ENCODE measurements around the gene RRP1B.

DNA sequence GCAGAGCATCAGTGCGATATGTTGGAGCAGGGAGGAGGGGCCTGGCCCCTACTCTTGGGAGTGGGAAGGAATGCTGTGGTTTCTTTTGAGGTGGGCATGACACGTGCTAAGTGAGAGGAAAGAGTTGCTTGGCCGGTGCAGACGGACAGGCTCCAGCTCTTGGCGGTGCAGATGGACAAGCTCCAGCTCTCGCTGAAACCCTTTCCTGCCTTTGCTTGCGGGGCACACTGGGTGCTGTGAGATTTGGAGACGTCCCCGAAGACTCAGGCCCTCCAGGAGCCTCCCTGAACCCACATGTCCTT lies 75.5 kb downstream of the RRP1B start:
- TF ChIP-seq POLR2AphosphoS5 (IDR thresholded peaks at IDR 0.05; ENCODE audit: low read depth) = no peak
- TF ChIP-seq CTCF (IDR thresholded peaks at IDR 0.05; ENCODE audit: insufficient read depth, low read length) = no peak
